AG09319 (cell line): Measurements from ENCODE around the gene KANSL1.

ENCODE experiments used
- DNase-seq: peaks from one replicate; pipeline ENCODE4 v3.0.0-alpha.2; 2010; ENCODE audit warnings: low read depth; ENCODE audit errors: extremely low read depth
- CTCF ChIP-seq: IDR thresholded peaks from 2 replicates; pipeline ENCODE4 v1.5.1; 2011; ENCODE audit warnings: low read depth, mild to moderate bottlenecking, inconsistent platforms, low read length, moderate library complexity

Gene KANSL1

DNA sequence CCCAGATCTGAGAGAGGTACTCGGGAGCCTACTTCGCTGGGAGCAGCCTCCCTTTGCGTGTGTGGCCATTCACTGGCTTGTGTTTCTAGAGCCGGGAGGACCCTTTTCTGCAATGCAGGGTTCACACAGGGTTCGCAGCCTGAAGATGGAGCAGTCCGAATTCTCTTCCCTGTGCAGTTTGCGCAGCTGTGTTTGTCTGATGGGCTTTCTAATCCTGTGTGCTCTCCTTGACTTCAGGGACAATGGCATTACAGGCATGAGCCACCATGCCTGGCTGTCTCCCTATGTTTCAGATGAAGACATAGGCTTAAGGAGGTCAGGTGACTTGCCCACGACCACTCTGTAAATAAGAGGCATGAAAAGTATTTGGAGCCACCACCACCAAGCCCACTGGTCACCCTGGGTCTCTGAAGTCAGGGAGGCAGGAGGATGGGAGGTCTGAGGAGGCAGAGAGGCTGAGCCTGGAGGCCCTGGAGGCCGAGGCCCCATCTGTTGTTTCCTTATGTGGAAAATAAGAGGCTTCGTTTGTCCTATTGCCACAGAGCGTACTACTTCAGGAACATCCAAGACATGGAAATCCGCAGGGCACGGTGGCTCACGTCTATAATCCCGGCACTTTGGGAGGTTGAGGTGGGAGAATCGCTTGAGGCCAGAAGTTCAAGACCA is 199.1 kb downstream of the KANSL1 start:
- TF ChIP-seq CTCF: no peak
- no peak for DNase-seq

DNA sequence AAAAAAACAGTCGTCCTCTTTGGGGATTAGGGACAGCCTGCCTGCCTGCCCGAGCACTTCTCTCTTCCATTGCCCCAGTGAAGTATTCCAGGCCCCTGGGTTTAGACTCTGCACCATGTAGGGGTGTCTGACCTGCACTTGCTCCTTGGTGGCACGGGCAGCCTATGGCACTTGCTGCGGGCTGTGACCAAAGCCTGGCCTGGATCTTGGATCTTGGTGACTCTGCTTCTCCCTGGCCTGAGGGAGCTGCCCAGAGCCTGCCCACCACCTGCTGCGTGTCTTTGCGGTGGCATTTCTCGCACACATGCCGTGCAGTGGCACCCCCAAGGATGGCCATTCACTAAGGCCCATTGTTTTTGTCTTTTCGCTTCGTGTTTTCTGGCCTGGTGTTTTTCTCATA is 200.3 kb downstream of the KANSL1 start:
- TF ChIP-seq CTCF: no peak
- DNase-seq: no peak

- no peak for TF ChIP-seq CTCF
- DNase-seq: no peak
Observed at GRCh38 chr17:45992175-45992574, 201.1 kb downstream of the KANSL1 start.

GRCh38 chr17:45991341-45991740 is 201.9 kb downstream of the KANSL1 start:
- no peak for DNase-seq
- TF ChIP-seq CTCF: no peak

GRCh38 chr17:45990886-45991285 is 202.3 kb downstream of the KANSL1 start:
- no peak for TF ChIP-seq CTCF

GRCh38 chr17:45989759-45990158 is 203.5 kb downstream of the KANSL1 start:
- DNase-seq: no peak
- no peak for TF ChIP-seq CTCF

More at GRCh38 chr17:45990886-45991285, 202.3 kb downstream of the KANSL1 start:
- no peak for DNase-seq

- DNase-seq: no peak
- no peak for TF ChIP-seq CTCF
Observed at GRCh38 chr17:45987706-45988105, 205.5 kb downstream of the KANSL1 start.
